HG02852 (cell line): Measurements from ENCODE around the gene EXOC3L1.

ENCODE experiments used
- ATAC-seq: cut with Tn5 transposase; IDR thresholded peaks from one replicate; pipeline ENCODE4 v1.9.1; 2021; ENCODE audit warnings: mild to moderate bottlenecking, moderate library complexity; ENCODE audit not compliant: unreplicated experiment

EXOC3L1 gene

DNA sequence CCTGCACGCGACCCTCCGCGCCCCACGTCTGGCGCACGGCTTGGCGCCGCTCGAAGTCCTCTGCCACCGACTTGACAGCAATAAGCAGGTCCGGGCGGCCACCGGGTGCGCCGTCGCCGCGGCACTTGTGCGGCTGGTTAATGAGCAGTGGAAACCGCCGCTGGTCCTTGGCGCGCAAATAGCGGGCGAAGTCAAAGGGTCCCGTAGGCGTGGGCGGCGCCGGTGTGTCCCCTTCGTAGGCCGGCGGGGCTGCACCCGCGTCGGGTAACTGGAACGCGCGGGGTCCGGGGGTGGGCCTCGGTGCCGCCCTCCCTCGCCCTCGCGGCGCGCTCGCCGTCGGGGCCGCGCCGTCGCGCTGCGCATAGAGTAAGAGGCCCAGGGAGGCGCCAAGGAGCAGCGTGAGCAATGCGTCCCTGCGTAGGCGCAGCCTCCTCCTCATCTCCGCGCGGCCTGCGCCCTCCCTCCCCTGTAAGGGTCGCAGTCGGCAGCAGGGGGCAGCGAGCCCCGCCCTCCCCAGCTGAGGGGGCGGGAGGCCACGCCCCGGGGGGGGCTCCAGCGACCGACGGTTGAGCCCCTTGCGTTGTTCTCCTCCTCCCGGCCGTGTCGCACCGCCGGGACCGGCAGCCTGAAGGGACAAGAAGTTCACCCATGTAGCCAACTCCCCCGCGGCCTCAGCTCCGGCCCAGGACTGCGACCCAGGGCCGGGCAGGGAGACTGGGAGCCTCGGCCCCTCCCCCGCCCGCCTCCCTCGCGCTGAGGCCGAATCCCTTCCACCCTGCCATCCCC lies 39.7 kb downstream of the EXOC3L1 start:
- peak; percentile 30 for ATAC-seq

DNA sequence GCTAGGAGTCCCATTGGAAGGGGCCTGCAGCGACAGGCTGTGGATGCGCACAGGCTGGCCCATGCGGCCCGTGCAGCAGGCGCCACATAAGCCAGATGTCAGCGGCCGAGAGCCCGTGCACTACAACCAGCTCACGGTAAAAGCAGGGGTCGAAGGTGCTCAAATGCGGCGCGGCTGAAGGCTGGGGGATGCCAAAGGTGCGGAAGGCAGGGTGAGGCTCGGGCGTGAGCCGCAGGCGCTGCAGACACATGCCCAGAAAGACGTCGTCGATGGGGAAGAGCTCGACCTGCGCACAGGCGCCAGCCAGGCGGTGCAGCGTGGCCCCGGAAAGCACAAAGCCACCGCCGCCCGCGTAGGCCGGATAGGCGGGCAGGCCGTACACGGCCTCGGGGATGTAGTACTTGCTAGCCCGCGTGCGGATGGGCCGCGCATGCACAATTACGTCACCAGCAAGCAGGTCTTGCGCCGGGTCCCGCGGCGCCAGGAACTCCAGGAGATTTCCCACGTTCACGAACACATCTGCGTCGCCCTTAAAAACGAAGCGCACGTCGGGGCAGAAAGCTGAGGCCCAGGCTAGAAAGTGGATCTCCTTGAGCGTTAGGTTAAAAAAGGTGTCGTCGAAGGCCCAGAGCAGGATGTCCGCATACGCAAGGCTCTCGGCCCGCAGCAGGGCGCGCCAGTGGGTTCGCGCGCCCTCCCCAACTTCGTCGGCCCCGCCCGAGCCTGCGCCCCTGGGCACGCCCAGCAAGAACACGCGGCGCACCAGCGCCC lies 40.5 kb downstream of the EXOC3L1 start:
- no peak for ATAC-seq

DNA sequence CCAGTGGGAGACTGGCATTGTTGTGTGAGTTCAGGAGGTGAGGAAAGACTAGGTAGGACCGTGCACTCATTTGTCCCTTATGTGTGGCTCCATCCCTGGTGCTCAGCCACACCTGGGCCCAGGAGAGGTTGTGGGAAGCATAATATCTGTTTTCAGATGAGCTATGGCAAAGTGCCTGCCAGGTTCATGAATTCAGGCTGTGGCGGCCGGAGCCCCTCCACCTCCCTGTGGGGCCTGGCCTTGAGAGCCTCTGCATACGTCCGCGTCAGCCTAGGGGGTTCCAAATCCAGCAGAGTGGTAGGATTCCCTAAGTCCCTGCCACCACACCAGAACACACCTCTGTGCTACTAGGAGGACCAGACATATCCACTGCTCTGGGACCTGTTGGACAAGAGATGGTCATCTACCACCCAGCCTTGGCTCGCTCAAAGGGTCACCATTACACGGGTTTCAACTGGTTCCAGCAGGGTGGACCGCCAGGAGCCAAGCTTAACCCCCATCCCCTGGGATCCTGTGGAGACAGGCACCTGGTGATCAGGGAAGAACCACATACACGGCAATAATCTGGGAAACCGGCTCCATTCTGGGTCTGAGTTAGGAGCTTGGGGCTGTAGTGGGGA lies 41.2 kb downstream of the EXOC3L1 start:
- no peak for ATAC-seq

DNA sequence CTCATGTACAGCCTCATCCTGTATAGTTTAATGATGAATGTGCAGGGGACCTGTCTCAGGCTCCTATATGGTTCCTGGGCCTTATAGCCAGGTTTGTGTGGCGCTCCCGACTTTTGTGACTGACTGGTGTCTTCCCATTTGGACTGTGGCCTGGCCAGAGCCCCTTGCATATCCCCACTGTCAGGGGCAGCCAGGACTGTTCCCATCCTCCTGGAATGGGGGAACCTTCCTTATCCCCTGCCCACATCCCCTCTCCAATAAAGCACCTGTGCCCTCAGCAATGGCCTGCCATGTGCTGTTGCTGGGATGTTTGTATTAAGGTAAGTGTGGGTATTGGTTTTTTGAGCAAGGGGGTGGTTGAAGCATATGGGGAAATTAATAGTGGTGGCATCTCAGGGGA lies 41.7 kb downstream of the EXOC3L1 start:
- no peak for ATAC-seq

DNA sequence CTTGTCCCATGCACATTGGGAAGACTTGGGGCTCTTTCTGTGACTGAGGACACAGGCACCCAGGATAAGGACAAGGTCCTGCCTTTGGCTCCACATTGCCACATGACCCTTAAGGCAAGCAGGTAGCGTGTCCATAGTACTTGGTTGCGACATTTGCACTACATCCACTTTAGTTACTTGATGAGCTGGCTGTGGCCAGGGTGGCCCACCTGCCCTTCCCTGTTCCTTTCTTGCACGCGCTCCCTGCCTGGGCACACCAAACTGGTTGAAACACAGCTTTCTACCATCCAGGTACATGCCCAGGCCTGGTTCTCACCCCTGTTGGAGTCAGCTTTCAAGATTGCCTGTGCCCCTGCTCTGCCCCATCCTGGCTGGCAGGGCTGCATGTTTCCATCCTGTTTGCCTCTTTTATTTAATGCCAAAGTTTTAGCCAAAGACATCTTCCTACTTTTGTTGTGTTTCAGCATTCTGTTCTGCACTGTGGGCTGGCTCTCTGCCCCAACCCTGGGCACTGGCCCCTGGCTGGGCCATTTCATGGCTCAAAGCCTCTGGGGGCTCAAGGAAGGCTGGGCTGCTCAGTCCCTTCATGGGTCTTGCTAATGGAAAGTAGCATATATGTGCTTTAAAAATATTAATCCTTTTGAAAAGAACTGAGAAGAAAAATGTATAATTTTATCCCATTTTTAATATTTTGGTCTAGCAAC lies 42.3 kb downstream of the EXOC3L1 start:
- ATAC-seq = no peak

DNA sequence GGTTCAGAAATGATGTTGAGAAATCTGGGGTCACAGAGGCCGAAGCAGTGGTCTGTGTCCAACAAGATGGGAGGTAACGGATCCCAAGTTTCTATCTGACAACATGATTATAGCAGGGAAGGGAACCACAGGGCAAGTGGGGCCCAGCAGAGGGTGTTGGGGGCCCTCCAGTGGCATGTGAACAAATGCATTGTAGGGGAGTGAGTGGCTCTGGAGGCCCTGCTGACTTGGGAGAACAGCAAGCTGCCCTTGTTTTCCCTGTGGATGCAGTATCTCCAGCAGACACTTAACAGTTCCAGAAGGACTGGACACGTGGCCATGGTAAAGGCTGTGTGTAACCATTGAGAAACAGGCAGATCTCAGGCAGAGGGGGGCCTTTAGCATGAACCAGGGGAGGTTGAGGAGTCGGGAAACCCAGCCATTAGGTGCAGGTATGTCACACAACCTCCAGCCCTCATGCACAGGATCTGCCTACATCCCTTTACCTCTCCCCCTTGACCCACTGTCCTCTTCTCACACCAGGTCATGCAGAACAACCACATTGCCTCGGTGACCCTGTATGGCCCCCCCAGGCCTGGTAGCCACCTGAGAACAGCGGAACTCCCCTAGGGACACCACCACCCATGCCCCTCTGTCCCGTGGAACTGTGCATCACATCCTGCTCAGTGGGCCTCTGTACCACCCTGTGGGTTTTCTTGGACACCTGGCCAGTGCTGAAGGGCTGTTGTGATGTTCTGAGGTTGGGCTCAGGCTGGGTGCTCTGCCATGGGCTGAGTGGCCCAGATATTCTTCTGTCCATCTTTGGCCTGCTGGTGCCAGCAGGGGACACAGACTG lies 43.2 kb downstream of the EXOC3L1 start:
- no peak for ATAC-seq

DNA sequence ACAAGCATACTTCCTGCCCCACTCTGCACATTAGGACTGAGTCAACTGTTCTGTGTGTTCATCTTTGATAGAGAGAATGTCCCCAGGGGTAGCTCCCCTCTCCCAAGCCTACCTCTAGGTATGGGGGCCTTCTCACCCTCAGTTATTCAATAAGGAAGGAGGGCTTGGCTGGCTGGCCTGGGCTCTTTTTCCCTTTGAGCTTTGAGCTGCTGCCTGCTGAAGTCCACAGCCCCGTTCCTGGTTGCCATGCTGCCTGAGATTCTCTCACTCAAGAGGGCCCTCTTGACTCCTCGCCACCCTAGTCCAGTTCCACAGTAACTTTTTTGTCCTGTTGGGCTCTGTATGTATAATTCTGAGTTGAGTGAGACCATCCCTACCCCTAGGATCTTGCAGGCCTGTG lies 44.2 kb downstream of the EXOC3L1 start:
- ATAC-seq = no peak

DNA sequence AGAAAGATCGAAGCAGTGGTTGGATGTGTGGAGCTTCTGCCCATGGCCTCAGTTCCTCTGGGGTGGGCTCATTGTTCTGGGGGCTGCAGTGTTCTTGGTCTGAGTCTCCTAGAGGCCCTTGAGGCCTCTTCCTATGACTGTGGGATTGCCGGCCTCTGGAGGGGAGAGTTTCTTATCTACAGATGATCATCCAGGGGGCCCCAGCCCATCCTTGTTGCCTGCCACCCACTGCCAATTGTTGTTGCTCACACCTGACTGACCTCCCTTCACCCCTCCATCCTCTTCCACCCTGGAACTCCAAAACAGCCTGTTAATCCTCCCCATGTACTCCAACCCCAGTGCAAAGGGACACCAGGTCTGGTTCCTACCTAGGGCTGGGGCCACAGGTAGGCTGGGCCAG lies 45.0 kb downstream of the EXOC3L1 start:
- no peak for ATAC-seq

DNA sequence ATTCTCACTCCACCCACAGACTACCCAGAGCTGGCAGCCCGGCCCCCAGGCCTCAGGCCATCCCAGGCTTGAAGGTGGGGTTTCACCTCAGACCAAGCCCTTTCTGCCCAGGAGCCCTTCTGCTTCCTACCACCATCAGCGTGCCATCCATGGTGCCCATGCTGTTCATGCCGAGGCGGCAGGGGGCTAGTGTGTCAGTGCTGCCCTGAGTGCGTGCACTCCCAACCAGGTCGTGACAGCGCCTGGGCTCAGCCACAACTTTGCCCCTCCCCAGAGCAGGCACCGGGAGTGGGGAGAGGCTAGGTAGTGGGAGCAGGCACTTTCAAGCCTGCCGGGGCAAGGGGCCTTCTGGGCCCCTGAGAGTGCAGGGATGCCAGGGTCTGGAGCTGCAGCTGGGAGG lies 47.6 kb downstream of the EXOC3L1 start:
- no peak for ATAC-seq

DNA sequence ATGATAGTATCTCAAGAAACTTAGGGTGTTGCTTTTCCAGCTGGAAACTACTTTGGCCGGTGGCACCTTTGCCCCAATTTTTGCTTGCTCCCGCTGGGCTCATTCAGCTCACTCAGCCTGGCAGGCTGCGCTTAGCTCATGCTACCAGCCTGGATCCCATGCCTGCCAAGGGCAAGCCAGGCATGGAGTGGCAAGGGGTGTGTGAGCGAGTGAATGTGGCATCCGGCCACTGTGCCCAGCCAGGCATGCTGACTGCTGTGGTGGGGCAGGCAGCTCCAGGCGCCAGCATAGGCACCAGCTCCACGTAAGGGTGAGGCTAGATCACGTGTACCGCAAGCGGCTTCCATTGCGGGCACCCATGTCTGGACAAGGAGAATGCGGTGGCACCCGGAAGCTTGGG lies 48.5 kb downstream of the EXOC3L1 start:
- ATAC-seq = no peak

DNA sequence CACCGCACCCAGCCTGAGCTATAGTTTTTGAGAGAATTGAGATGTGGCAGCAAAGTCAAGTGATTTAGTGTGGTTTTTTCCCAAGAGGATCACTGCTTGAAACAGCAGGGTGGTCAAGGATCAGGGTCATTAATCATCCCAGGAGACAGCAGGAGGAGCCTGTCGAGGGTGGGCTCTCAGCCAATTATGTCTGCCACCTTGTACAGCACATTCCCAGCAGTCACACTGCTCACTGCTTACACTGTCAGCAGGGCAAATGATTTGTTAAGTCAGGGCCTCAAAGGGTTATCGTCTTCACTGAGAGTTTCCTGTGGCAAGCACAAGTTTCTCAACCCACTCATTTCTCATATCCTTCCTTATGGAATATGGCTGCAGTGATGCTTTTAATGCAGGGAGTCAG lies 52.3 kb downstream of the EXOC3L1 start:
- ATAC-seq = no peak
